T follicular helper cell (primary cell): ENCODE results near the gene COA8.

ENCODE experiments used
- DNase-seq: peaks from one replicate; pipeline ENCODE4 v3.0.0-alpha.2; 2020; ENCODE audit warnings: low read depth
- total RNA-seq, 2 experiments: gene quantifications; one replicate each; lab custom pipeline; 2026; lab: John Stamatoyannopoulos, UW

Gene COA8, protein sequence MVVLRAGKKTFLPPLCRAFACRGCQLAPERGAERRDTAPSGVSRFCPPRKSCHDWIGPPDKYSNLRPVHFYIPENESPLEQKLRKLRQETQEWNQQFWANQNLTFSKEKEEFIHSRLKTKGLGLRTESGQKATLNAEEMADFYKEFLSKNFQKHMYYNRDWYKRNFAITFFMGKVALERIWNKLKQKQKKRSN
- total RNA-seq = 11.4 to 13.7 reads per million in 2 experiments

DNA sequence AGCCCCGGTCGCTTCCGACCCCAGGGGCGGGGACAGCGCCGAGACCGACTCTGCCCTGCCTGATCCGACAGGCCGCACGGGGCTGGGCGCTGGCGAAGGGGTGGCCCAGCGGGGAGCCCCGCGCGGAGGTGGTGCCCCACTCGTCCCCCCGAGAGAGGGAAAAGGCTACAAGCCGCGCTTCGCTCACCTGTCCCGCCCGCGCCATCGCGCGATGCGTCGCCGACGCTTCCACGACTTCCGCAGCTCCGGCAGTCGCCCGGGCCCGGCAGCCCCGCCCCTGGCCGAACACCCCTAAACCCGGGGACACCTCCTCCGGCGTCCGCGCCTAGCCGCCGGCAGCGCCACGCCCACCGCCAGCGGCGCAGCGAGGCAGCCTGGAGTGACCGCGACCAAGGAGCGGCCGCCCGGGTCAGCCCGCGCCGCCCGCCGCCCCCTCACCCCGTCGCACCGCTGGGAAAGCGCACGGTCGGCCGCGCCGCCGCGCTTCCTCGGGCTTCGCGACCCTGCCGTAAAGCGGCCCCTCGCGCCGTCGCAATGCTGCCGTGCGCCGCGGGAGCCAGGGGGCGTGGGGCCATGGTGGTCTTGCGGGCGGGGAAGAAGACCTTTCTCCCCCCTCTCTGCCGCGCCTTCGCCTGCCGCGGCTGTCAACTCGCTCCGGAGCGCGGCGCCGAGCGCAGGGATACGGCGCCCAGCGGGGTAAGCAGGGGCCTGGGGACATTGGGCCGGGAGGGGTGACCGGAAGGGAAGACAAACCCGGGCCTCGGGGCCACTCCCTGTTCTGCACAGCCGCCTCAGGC is at the start of gene COA8, which contains the start of gene BAG5:
TSS of gene COA8 (plus strand) at position 532 of the 797 bp plus-strand sequence. CDS start at position 574, 42 bp downstream.
TSS of gene BAG5 (minus strand) at position 229 of the 797 bp plus-strand sequence. CDS start 1,493 bp downstream, outside the sequence.
- DNase-seq = peak; percentile 77

DNA sequence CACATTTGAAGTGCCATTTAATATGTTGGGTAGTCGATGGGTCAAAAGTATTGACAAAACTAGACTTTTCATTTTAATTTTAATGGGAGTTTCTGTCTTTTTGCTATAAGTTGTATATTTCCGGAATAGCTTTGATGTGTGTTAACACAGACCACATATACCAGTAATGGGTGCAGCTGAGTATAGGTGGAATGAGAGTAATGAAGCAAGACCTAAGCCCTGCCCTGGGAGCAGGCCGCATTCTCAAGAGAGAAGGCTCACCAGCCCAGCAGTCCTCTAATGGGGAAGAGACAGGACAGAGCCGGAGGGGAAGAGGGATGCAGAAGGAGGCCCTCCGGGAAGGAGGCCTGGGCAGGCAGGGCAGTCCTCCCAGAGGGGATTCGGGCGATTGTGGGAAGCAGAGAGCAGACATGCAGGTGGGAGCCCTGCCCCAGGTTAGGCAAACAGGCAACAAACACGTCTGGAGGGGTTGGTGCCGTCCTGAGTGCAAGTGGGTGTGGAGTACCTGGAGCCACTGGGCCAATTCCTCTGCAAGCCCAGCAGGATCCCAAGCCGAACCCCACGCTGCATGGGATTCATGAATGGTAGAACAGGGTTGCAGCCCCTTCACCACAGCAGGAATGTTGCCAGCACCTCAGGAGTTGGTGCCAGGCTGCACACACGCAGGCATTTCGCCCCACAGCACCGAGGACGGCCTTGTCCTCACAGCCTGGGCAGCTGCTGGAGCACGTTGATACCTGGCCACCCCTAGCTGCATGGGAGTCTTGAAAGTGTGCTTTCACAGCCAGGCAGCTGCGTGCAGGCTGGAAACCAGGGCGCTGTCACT is 48.0 kb upstream of the COA8 start:
- no peak for DNase-seq

DNA sequence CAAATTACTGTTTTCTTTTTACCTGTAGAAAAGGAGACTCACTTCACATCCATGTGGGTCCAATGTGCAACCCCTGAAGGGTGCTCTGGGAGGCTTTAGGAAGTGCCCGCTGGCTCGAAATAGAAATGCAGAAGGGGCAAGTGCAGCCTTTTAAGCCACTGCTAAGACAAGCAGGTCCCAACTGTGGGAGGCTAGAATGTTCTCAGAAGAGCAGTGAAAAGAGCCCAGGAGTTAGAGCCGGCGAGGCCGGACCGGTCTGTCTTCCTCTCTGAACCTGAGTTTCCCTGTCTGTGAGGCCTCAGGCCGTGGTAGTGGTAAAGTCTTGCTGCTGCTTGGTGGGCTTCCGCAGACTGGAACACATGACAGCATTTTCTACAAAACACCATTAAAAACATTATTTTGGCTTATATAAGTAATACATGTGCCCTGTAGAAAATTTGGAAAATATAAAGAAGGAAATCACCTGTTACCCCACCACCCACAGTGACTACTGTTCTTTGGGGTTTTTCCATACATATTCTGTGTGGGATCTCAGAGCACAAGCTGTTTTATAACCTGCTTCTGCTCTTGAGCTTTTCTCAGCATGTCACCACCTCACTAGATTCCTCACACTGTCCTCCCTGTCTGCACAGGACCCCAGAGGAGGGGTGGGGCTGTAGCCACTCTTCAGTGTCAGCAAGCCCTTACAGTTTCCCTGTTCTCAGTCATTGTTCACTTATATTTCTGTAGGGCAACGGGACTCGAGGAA is 46.2 kb upstream of the COA8 start:
- DNase-seq = no peak

DNA sequence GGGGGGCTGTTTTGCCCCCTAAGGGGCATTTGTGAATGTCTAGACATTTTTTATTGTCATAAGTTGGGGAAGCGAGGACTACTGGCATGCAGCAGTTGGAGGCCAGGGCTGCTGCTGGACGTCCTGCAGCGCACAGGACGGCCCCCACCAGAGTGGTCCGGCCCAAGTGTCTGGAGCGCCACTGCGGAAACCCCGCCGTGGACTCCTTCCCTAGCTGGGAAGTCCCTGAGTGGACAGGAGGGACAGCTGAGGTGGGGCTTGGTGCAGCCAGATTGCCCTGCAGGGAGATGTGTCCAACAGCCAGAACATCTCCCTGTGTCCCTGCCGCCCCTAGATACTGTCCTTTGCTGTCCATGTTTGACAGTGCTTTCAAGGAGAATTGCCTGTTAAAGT is 45.6 kb upstream of the COA8 start:
- no peak for DNase-seq

DNA sequence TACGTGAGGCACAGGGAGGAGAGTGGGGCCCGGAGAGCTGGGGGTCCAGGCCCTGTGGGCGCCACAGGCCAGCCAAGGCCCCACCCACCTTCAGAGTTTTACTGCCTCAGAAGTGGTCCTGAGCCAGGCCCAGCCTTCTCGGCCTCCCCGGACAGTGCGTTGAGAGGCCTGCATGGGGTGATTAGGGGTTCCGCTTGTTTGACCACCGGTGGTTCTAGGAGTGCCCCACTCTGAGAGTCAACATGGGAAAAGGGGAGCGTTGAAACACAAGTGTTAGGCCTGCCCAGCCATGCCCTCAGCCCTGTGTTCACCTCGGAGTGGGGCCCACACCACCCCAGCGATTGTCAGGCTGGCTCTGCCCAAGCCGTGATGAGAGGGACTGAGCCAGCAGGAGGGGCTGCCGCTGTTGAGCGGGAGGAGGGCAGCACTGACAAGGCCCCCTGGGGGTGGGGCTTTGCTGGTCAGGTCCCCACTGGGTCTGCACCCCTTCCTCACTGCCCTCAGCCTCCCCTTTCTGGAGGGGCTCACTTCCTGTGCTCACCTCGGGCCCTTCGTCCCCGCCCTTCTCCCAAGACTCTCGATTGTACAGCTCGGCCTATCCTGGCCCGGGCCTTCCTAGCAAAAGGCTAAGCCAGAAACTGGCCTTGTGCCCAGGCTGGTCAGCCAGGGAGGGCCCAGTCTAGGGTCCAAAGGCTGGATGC is 44.9 kb upstream of the COA8 start:
- DNase-seq = no peak

DNA sequence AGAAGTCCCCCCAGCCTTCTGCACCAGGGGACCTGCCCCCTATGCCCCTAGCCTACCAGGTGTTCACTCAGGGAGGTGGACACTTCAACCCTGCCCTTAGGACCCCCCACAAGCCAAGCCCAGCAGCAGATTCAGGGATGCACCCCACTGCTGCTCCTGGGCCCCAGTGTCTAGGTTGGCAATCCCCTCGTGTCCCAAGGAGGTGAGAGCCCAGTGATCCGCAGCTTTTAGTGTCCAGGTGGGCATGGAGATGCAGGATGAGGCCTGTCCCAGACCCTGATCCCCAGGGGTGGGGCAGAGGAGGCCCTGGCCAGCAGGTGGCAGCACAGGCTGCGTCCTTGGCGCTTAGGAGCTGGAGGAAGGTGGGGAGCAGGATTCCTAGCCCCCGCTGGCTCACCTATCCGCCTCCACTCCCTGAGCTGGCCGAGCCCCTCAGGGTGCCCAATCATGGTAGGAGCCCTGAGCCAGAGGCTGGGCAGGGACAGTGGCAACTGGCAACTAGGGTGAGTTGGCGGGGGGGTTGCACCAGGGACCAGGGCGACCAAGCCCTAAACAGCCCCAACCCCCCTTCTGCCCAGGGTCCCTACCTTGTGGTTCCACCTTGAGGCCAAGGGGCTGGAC is 44.2 kb upstream of the COA8 start:
- DNase-seq = peak; percentile 48

DNA sequence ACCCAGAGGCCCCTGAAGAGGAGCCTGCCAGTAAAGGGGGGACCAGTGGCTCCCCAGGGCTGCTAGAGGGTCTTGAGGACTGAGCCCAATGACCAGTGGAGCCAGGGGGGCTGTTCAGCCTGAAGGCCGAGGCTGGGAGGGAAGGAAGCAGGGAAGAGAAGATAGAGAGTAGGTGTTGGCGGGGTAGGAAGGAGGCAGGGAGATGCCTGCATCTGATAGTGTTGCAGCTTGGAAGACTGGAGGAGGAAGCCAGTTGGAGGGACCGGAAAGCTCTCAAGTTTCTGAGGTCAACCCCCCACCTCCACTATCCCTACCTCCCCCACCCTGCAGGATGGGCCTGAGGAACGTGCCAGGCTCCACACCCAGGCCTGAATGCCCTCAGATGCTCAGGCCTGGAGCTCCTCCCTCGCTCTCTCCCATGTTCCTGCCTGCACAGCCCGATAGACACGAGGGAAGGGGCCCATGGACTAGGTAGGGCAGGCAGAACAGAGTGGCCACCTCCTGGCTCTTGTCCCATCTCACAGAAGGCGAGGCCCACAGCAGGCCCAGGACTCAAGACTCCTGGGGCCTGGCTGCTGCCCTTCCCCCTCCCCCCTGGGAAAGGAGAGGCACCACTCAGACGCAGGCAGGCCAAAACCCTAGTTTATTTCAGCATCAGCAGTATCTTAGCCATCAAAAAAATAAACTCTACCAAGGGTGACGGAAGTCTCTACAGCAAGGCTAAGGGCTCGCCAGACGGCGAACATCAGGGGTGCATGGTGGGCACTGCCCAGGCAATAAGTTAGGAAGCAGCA is 43.5 kb upstream of the COA8 start:
- DNase-seq = no peak

DNA sequence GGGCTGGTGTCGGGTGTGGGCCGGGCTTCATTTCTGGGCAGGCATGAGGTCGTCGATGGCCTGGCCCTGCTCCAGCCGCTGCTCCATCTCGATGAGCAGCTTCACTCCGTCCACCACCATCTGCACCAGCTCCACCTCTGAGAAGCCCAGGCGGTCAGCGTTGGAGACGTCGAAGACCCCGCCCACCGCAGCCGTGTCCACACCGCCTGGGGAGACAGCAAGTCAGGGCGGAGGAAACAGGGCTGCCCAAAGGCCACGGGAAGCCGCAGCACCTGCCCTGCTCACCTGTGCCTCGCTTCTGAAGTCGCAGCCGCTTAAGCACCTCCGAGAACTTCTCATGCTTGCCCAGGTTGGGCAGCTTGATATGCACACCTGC is 42.9 kb upstream of the COA8 start:
- DNase-seq = no peak

DNA sequence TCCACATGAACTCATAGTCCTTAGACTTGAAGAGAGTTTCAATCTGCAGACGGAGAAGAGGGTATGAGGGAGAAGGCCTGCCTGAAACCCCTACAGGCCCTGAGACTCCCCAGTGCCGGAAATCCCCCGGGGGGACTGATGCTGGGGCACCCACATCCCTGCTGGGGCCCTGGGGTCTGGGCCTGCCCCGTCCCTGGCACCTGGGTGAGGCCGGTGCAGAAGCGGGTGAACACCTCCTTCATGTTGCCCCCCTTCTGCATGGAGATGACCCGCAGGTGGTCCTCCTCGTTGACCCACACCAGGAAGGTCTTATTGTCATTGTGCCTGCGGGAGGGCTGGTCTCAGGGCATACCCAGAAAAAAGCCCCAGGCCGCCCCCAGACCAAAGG is 42.5 kb upstream of the COA8 start:
- DNase-seq = no peak

DNA sequence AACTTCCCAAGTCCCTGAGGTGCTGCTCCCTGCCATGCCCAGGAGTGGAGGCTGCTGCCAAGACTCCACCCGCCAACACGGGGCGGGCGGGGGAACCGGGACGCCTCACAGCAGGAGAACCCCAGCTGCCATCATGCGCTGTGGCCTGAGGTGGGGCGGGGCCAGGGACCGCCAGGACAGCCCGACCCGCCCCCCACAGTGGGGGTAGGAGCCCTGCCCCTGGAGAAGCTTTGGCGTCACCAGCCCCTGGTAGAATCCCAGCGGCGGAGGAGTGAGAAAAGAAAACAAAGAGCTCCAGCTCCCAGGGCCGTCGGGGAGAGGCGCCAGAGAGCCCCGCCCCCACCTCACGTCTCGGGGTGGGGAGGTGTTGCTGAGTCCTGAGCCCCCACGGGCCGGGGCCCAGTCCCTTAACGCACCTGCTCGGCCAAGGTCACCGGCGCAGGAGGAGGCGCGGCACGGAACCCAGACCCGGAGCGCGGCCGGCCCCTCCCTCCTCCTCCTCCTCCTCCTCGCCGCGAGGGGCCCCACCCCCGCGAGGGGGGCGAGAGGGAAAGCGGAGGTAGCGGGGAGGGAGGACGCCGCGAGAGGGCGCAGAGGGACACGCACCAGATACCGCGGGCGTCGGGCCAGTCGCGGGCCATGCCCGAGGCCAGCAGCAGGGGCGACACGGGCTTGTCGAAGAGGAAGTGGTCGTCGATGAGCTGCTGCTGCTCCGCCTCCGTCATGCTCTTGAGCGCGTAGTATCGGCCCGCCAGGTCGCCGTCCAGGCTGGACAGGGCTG is 41.9 kb upstream of the COA8 start:
- DNase-seq = peak; percentile 55

DNA sequence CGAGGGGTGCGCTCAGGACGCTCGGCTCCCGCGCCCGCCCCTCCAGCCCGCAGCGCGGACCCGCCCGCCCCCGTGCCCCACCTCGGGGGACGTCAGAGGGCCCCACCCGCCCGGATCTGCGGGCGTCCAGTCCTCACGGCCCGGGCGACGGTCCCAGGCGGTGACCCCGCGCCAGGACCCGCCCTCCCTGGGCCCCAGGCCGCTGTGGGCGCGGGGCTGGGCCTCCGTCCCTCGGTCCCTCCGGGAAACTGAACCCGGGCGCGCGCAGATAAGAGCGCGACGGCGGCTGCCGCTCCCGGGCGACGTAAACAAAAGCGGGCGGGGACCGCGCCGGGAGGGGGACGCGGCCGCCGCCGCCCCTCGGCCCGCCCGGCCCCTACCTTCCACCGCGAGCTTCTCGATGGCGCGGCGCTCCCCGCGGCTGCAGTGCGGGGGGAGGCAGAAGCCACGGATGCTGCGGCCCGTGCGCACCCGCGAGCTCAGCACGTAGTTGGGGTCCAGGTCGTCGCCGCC is 41.3 kb upstream of the COA8 start:
- no peak for DNase-seq

DNA sequence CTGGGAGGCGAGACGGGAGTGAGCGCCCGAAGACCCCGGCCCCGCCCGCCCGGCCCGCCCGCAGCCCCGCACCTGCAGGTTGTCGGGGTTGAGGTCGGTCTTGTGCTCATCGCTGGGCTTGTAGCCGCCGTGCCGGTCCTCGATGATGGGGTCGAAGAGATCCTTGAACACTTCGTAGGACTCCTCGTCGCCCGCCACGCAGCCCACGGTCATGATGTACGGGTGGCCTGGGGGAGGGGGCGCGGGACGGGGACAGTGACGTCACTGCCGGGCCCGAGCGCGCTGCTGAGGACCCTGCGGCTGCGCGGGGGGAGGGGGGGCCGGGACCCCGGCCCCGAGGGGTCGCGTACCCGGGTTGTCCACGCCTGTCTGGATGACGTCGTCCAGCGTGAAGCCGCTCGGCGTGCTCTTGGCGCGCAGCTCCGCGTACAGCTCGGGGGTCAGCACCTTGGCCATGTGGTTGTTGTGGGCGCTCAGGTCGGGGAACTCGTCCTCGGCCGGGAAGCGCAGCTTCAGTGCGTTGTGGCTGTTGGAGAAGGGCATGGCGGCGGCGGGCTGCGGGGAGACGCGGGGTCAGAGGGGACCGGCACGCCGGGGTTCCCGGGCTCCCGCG is 40.7 kb upstream of the COA8 start:
- DNase-seq = no peak

DNA sequence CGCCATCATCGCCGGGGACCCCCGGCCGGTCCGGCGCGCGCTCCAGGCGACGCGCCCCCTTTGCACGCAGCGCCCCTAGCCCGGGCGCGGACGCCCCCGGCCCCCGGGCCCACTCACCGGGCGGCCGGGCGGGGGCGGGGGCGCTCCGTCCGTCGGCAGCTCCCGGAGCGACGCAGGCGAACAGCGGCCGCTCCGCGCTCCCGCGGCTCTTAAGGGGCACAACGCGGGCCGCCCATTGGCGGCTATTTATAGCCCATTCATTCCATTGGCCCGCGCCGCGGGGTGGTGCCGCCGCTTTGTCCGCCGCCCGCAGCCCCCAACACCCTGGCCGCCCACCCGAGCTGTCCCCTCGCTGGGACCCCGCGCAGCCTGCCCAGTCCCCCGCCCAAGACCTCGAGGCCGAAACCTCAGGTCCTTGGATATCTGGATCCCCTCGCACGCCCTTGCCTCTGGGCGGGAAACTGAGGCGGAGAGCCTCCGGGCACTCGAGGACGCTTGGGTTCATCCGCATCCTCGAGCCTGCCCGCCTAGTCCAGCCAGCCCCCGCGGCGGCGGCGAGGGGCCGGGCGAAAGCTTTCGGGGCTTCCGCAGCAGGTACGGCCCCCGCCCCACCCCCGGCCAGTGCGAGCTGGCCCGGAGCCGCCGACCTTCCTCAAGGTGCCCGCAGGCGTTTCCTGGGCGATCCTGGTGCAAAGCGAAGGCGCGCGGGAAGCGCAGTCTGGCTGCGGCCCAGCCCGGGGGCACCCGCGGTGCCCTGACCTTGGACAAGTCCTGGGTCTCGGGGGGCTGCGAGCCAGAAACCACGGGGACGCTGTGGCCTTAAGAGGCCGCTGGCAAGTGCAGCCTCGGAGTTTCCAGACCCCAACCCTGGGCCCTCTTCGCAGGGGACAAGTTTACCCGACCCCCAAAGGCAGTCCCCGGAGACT is 39.8 kb upstream of the COA8 start, which contains the start of gene CKB:
TSS of gene CKB (minus strand) at position 182 of the 926 bp plus-strand sequence. CDS start 337 bp downstream, outside the sequence.
- DNase-seq = no peak

DNA sequence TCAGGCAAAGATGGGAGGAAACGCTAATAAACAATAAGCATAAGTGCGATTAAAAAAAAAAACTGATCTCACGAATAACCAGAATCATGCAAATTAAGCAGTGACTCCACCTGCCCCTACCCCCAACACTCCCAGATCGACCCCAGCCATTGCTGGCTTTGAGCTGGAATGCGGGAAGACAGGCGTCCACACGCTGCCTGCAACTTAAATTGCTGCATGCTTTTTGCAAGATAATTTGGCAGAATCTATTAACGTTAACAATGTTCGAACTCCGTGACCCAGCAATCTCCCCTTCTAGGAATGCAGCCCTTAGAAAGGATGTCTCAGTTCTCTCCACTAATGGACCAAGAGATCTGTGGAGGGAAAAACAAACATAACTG is 39.2 kb upstream of the COA8 start:
- no peak for DNase-seq

DNA sequence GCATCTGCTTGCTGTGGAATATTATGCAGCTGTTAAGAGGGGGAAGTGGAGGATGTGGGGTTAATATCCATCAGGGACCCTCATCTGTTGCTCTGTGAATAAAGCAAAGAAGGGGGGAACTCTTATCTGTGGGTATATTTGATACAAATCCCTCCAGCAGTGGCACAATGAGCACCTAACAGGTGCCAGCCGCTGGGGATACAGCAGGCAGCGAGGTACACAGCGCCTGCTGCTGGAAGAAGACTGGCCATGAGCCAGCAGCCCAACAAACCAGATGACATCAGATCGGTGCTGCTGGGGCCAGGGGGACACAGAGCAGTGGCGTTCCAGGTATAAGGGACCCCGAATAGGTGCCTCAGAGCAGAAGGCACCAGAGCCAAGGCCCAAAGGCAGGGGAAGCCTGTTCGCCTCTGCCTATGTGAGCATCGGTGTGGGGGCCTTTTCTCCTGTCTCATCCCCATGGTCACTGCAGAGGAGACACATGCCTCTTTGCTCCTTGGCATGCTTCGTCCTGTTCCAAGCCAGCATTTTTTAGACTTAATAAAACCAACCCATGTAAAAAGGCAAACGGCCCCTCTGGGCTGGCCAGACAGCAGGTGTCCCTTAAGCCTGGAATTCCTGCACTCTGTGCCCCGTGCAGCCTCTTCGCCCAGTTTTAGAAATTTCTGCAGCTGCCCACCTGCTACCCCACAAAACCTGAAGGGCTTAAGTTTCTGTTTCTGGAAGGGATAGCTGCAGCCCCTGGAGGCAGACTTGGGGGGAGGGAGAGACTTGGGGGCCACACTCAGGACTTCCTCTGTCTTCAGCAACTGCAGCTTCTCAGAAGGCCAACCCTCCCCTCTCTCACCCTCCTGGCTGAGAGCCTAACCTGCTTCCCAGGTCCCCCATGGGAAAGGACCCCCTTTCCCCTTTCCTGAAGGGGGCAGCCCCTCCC is 38.5 kb upstream of the COA8 start:
- DNase-seq = no peak
